Measurements from ENCODE around the gene SHROOM1.
"Not testable (repeated sequence)": the region's sequence is repeated elsewhere in the genome, so short reads cannot be mapped to it uniquely, and the experiment has no call there.

The SHROOM1 gene

DNA sequence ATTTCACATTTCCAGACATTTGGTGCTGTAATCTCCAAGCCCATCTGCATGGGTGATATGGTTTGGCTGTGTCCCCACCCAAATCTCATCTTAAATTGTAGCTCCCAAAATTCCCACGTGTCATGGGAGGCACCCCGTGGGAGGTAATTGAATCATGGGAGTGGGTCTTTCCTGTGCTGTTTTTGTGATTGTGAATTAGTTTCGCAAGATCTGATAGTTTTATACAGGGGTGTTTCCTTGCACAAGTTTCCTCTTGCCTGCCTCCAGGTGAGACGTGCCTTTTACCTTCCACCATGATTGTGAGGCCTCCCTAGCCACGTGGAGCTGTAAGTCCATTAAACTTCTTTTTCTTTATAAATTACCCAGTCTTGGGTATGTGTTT is 27.8 kb downstream of the SHROOM1 start:
- not testable (repeated sequence) for DNase-seq

DNA sequence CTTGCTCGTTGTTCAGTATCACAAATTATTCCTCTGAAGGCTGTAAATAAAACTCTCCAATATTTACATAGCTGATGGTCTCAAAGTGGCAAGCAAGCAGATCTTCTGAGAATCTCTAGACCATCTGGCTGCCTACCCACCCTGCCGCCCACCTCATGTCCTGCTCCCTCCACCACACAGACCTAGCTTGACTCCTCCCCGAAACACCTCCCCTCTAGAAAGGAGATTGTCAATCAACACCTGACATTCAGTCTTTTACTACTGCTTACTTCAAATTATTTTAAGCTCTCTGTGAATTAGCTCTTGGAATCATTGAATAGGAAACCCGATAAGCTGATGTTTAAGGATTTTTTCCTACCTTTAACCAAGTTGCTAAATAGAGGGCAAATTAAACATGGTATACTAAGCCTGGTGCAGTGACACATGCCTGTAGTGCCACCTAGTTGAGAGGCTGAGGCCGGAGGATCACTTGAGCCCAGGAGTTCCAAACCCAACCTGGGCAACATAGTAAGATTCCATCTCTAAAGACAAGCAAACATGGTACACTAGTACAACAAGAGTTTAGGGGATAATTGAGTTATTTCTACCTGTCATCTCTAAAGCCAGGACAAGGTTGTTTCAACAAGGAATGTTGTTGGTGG is 28.3 kb downstream of the SHROOM1 start:
- no peak for DNase-seq

DNA sequence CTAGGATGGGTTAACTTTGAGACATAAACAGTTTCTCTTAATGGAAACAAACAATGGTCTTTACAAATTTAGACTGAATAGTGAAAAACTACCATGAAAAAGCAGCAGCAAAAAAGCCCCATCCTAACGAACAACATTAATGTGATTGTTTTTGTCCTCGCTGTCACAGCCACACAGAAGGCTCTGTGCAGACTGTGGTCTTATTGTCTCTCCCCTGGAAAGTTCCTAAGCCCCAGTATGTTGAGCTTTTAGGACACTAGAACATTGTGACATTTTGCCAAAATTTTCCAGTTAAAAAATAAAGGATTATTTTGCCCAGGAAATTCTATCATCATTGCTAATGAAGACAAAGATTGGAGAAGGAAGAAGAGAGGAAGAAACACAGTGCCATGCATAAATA is 29.9 kb downstream of the SHROOM1 start:
- no peak for DNase-seq

DNA sequence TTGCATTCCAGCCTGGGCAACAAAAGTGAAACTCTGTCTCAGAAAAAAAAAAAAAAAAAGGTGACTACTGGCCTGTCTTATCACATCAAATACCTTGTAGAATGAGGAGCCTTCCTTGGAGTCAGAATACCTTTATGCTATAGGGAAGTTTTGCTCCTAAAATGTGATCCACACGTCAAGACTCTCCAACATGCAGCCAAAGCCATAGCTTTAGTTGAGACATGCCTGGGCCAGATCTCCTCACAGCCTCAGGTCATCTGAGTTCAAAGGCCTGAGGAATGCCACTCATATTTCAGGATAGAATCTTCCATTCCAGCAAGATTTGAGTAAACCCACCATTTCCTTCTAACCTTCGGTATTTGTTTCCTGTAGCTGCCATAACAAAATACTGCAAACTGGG is 31.1 kb downstream of the SHROOM1 start:
- no peak for DNase-seq

DNA sequence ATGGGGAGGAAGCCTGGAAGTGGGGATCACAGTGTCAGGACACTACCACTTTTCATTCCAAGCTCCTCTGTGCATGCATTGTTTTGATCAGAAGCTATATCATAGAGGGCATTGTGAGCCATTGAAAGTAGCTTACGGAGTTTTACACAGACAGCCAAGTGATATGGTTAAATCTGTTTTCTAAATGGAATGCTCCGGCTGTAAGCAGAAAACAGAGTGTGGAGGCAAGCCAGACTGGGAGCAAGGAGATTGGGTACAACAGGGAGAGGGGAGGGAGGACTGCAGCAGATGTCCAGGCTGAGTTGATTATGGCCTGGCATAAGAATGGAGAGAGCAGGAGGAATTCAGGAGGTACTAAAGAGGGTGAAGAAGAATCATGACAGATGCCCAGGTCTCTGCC is 32.8 kb downstream of the SHROOM1 start:
- no peak for DNase-seq

DNA sequence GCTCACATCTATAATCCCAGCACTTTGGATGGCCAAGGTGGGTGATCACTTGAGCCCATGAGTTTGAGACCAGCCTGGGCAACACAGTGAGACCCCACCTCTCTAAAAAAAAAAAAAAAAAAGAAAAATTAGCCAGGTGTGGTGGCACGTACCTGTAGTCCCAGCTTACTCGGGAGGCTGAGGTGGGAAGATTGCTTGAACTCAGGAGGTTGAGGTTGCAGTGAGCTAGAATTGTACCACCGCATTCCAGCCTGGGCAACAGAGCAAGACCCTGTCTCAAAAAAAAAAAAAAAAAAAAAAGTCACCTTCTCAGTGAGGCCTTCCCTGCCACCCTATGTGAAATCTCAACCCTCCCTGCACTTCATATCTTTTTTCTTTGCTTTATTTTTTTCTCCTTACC is 39.4 kb downstream of the SHROOM1 start:
- DNase-seq, result no peak

DNA sequence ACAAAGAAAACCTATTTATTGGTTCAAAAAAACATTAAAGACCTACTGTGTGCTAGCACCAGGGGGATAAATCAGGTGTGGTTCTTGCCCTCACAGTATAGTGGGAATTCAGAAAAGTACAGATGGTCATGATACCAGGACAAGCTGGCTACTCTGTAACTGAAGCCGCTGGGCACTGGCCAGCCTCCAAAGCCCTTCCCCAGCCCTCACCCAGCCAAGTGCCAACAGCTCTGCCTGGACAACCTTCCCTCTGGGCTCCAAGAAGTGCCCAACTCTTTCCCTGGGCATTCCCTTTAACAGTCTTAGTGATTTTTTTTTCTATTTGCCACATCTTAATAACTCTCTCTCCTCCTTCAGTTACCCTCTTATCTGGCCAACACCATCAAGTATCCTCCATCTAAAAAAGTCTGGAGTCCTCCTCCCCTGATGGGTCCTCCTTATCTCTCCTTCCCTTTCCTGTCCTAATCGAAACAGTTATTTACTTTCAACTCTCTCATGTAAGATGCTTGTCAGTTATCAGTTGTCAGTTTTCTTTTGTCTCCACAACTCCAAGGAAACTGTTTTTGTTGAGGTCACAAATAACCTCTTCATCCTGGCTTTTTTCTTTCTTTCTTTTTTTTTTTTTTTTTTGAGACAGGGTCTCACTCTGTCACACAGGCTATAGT is 40.1 kb downstream of the SHROOM1 start:
- DNase-seq, result no peak

DNA sequence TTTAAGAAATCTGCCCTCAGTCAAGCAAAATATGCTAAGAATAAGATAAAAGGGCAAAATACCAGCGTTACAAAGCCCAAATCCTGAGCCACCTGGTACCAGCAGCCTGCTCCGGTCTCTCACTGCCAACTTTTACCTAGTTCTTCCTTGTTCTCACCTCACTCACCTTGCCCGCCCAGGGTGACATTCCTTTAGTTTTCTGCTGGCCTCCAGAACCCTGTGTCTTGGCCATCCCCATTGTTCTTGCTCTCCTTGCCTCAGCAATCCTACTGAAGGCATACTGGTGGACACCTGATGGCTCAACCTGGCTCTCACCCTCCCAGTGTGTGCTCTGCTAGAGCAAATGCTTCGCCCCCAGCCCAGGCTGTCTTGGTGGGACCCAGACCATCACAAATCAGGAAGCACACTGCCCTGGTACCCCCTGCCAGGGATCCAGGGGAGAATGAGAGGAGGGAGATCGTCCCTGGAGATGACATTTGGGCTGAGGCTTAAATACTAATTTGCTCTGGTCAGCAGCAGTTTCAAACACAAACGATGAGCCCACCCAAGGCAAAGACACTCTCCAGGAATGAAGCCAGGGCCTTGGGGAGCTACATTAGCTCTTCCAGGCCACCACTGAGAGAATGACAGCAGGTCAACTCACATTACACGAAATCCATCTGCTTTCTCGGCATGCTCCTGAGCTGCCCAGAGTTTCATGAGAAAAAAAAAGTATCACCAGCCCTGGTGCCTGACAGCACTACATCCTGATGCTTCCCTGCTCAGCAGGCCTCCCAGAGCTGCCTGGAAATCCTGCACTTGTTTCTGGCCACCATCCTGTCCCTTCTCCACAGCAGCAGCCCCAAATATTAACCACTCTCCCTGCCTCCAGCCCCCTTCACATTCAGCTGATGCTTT is 41.2 kb downstream of the SHROOM1 start:
- no peak for DNase-seq

DNA sequence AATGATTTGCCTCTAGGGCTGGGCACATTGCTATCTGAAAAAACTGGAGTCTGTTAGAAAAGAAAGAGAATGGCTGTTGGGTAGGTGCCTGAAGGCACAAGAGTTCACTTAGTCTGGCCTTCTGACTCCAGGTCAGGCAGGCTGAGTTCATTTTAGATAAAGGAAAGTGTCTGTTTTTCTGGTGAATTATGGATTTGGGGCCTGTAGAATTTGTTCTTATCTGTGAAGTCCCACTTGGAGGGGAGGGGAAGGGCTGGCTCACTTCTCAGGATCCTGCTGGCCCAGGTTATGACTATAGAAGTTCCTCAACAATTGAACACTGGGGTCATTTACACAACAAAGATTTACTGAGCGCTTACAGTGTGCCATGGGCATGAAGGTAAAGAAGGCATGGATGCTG is 41.9 kb downstream of the SHROOM1 start:
- no peak for DNase-seq

DNA sequence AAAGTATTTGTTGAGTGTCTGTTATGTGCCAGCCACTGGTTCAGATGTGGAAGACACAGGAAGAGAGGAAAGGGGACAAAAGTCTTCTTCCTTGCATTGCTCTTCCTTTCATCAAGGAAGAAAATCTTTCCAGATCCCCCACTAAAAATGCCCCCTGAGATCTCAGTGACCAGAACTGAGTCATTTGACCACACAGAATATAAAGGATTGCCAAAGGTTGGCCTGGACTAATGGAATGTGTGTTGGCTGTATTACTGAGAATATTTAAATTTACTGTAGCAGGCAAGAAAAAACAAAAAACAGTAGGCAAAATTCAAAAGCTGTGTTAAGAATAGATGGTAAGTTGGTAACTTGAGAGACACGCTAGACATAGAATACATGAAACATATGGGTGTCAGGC is 43.4 kb downstream of the SHROOM1 start:
- no peak for DNase-seq

DNA sequence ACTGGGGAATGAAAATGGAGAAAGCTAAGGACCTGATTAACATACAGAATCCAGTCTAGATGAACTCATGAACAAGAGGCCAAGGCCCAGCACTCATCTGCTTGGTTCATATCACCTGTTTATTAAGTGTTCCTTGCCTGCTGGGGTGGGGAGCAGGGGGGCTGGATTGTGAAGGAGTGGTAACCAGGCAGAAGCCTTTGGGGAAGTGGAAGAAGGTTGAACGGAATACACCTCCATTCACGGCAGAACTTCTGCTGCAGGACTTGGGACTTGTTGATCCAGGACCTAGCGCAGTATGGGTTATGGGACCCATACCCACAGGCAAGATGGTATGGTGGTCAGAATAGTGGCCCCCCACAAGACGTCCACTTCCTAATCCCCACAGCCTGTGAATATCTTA is 44.6 kb downstream of the SHROOM1 start:
- no peak for DNase-seq

DNA sequence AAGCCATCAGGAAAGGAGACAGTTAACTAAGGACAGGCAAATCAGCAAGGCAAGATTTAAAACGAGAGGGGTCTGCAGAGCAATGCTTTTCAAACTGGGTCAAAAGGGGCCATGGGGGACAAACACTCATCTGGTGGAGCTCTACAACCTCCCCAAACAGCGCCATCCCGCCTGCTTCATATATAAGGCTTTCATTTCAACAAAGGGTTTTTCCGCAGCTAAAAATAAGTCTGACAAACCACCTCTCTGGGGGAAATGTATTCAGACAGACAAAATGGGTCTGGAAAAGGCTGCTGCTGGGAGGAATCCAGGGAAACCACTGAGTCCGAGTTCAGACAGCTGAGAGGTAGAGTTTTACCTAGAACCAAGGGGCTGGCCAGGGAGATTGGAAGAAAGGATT is 45.1 kb downstream of the SHROOM1 start:
- DNase-seq, result no peak

DNA sequence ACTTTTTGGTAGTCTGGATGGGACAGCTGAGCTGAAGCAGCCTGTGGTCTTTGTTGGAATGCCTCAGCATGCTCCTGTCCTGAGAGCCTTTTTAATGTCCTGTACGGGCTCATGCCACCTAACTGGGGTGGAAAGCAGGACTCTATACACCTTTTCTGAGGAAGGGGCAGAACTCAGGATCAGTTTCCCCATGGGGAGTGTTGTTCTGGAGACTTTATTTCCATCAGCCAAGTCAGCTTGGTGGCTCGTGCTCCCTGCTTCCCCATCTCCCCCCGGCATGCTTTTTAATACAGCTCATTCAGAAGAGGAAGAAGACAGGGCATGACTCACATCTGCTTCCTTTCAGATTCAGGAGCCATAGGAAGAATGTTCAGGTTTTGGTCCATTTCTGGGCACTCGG is 48.3 kb downstream of the SHROOM1 start:
- DNase-seq, result no peak

DNA sequence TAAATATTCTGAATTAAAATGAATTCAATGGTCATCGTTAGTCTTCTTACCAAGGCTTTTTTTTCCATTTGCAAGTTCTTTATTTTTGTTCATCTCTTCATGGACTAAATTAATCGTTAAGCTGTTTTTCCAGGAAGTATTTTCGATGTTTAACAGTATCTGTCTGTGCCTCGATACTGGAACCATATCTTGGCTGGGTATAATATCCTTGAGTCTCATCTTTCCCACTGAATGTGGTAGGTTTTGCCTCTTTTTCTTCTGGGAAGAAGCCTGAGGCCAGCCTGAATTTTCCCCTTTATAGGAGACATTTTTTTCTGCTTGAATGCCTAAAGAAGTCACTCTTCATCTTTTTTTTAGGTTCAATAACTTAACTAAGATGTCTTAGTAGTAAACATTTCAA is 49.4 kb downstream of the SHROOM1 start:
- DNase-seq, result no peak

DNA sequence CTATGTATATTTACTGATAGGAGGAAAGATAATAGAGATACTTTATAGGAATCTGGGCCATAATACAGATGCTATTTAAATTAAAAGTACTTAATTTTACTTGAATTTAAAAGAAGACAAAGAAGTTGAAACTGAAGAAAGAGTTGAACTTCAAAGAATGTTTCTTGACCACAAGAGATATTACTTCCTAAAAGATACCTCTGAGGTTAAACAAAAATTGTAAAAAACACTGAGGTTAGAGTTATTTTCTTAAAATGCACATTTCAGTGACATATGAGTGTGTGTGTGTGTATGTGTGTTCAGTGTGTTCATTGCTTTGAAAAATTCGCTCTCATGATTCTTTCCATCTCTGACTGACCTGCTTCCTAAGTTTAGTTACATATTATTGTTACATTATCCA is 49.9 kb downstream of the SHROOM1 start:
- no peak for DNase-seq

DNA sequence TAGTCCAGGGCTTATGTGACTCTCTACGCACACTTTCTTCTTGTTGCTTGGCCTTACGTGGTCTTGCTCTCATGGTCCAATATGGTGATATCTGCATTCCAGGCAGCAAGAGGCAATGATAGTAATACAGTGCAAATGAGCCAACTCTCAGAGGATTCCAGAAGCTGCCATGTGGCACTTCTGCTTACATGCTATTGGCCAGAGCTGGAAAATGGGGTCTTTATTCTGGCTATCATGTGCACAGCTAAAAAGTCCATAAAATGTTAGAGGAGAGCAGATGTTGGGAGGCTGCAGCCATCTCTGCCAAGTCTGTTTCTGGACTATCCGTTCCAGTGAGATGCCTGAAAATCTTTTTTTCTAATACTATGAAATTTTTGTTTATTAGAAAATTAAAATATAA is 50.5 kb downstream of the SHROOM1 start:
- DNase-seq, result no peak

DNA sequence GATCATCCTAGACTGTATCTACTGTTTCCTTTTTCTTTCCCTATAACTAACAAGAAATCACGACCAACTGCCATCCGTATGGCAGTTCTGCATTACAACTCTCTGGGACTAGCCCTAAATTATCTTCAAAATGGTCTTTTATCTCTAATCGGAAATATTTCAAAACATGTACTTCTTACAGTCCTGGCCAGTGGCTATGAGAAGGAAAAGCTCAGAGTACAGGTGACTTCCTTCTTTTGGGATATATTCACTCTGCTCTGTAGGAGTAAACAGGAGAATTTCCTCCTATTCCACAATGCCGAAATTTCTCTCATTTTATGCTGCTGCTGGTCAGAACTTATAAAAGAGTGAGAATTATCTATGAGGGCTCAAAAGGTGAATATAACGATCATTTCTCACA is 51.6 kb downstream of the SHROOM1 start:
- DNase-seq, result no peak

DNA sequence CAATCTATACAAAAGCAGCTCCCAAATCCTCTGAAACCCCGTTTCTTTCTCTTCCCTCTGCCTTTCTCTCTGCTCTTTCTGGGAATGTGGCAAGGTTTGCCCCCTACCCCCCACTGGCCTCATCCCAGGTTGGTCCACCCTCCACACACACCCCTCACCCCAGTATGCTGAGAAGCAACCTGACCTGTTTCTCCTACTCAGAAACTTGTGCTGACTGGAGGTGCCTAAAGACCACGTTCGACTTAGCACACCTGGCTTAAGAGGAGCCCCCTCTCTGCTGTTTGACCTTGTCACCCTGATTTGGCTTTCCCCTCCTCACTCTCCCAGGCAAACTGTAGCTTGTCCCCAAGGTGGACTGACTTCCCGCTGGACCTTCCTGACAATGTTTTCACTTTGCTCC is 52.3 kb downstream of the SHROOM1 start:
- no peak for DNase-seq

DNA sequence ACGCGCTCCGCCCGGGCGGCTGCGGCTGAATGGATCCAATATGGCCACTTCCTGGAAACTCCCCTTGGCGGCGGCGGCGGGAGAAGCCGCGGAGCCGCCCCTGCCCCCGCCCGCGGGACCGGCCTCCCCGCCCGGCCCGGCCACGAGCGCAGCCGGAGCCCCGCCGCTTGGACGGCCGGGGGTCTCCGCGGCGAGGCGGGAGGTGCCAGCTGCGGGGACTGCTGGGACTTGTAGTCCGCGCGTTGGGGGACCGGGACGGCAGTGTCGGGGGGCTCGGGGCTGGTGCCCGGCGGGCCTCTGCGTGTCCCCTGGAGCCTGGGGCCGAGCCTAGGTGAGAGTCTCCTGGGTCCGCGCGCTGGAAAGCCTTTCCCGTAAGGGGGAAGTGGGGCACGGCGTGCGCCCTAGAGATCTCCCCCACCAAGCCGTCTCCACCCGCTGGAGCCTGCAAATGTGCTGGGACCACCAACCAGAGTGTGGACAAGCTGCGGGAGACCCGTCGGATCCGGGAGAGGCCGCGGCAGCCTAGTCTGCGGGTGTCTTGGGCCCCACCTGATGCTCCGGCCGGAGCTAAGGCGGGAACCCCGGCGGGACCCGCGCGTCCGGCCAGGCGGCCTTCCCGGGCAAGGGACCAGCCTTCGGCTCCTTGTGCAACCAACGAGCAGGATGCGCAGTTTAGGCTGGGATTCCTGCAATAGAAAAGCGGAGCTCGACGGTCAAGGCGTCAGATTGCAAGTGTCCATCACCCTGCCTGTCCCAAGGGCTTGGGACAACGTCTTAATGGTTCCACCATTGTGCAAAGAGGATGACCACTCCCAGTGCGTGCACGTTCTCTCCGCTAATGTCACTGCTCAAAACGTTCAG is 53.0 kb downstream of the SHROOM1 start, which contains the start of gene SEPTIN8:
Gene SEPTIN8, minus strand, starts transcription at position 31 of the 861 bp plus-strand sequence. CDS start 102 bp downstream, outside the sequence.
- peak; percentile 32 for DNase-seq

DNA sequence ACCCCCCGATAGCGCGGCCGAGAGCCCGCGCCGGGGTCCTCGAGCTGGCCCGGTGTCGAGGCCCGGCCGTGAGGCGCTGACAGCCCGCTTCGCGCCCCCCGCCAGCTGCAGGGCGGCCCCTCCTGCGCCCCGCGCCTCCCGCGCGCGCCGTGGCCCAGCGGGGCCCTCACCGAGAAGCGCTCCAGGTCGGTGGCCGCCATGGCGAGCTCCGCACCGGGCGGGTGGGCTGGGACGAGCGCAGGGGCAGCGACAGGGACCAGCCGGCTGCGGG is 53.6 kb downstream of the SHROOM1 start:
- DNase-seq, result no peak

DNA sequence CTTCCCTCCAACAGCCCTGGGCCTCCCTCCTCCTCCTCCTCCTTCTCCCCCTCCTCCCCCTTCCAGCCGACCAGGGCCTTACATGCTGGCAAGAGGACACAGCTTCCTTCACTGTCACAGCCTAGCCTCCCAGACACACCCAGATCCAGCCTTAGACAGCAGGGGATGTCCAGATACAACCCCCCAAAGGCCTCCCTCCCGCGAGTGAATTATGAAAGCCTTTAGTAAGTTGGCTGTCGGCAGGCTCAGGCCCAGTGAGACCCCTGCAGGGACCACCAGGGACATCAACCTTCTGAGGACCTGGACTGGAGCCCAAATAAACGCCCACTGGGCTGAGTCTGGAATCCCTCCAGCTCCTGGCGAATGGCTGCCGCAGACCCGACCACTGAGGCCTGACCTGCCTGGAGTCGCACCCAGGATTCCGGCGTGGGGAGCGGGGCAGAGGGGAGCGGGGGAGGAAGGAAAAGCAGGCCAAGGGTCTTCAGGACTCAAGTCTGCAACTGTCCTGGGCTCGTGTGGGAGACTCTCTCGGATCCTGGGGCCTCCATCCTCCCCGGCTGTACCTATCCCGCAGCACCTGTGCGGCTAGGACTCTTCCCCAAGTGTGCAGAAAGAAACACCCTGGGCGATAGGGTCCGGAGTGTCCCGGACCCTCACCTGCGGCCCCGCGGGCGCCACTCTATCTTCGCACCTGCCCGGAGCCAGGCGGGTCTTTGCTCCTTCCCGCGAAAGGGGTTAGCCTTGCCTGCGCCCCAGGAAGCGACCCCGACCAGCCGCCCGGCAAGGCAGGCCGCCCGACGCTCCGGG is 54.1 kb downstream of the SHROOM1 start:
- DNase-seq, result no peak

DNA sequence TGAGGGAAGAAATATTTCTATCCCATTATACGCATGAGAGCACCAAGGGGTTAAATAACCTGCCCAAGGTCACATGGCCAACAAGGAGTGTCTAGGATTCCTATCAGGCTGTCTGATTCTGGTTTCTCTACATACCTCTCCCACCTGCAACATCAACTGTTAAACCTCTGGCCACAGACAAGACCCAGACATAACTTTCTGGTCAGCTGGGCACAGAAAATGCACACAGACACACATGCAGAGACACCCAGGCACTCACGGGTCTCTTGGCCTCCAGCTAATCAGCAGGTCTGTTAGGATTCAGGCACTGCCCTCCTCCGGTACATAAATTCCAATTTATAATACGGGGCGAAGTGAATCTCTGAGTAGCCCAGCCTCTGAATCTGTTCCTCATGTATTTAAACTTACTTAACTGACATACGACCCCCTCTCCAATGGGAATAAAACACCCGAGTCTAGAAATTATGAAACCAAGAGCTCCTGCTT is 54.9 kb downstream of the SHROOM1 start:
- DNase-seq, result no peak

Measured in RPMI8226 (cell line).